ENCODE data around the gene MUC12.
"Not testable (repeated sequence)": the region's sequence is repeated elsewhere in the genome, so short reads cannot be mapped to it uniquely, and the experiment has no call there.

MUC12 gene

GRCh38 chr7:100962537-100962936 is 6.8 kb upstream of the MUC12 start:
- DNase-seq (ENCODE audit: low spot score): no peak

- no peak for DNase-seq (ENCODE audit: low spot score)
These were observed 6.0 kb upstream of the MUC12 start for GRCh38 chr7:100963386-100963785.

GRCh38 chr7:100963874-100964273 is 5.5 kb upstream of the MUC12 start:
- no peak for DNase-seq (ENCODE audit: low spot score)

- DNase-seq (ENCODE audit: low spot score): no peak
These were observed 4.7 kb upstream of the MUC12 start for GRCh38 chr7:100964630-100965029.

- DNase-seq (ENCODE audit: low spot score): no peak
These were observed 4.2 kb upstream of the MUC12 start for GRCh38 chr7:100965045-100965722.

GRCh38 chr7:100965723-100966541 is 3.4 kb upstream of the MUC12 start:
- DNase-seq (ENCODE audit: low spot score): peak; percentile 55

GRCh38 chr7:100966542-100967291 is 2.6 kb upstream of the MUC12 start:
- DNase-seq (ENCODE audit: low spot score): no peak

- no peak for DNase-seq (ENCODE audit: low spot score)
These were observed 2.0 kb upstream of the MUC12 start for GRCh38 chr7:100967292-100967863.

GRCh38 chr7:100968031-100968430 is 1.3 kb upstream of the MUC12 start:
- DNase-seq (ENCODE audit: low spot score): no peak

GRCh38 chr7:100968650-100969049 is 715 bp upstream of the MUC12 start:
- DNase-seq (ENCODE audit: low spot score): no peak

- DNase-seq (ENCODE audit: low spot score): no peak
These were observed 2.0 kb downstream of the MUC12 start for GRCh38 chr7:100971111-100972001.

GRCh38 chr7:100972002-100972347 is 2.6 kb downstream of the MUC12 start:
- no peak for DNase-seq (ENCODE audit: low spot score)

- DNase-seq (ENCODE audit: low spot score): no peak
These were observed 4.7 kb downstream of the MUC12 start for GRCh38 chr7:100974021-100974420.

GRCh38 chr7:100975371-100975821 is 6.0 kb downstream of the MUC12 start:
- no peak for DNase-seq (ENCODE audit: low spot score)

- DNase-seq (ENCODE audit: low spot score): no peak
These were observed 8.9 kb downstream of the MUC12 start for GRCh38 chr7:100978300-100978699.

GRCh38 chr7:100983451-100984187 is 14.3 kb downstream of the MUC12 start:
- no peak for DNase-seq (ENCODE audit: low spot score)

- not testable (repeated sequence) for DNase-seq (ENCODE audit: low spot score)
These were observed 15.0 kb downstream of the MUC12 start for GRCh38 chr7:100984241-100984918.

GRCh38 chr7:100985033-100985797 is 15.8 kb downstream of the MUC12 start:
- not testable (repeated sequence) for DNase-seq (ENCODE audit: low spot score)

- no peak for DNase-seq (ENCODE audit: low spot score)
These were observed 22.3 kb downstream of the MUC12 start for GRCh38 chr7:100991631-100992030.

Data from NAMALWA (cell line).